Measurements from ENCODE around the gene CDC42EP3.

Gene CDC42EP3

GRCh38 chr2:37636381-37637066 is 34.9 kb downstream of the CDC42EP3 start:
- no peak for DNase-seq

- DNase-seq: peak; percentile 98
Measured at GRCh38 chr2:37635504-37636380, 35.7 kb downstream of the CDC42EP3 start.

GRCh38 chr2:37634914-37635503 is 36.4 kb downstream of the CDC42EP3 start:
- no peak for DNase-seq

- no peak for DNase-seq
Measured at GRCh38 chr2:37633845-37634244, 37.6 kb downstream of the CDC42EP3 start.

GRCh38 chr2:37633234-37633633 is 38.2 kb downstream of the CDC42EP3 start:
- no peak for DNase-seq

GRCh38 chr2:37632310-37632709 is 39.1 kb downstream of the CDC42EP3 start:
- DNase-seq: no peak

- DNase-seq: no peak
Measured at GRCh38 chr2:37631698-37632097, 39.7 kb downstream of the CDC42EP3 start.

- DNase-seq: no peak
Measured at GRCh38 chr2:37631292-37631691, 40.1 kb downstream of the CDC42EP3 start.

GRCh38 chr2:37630776-37631175 is 40.7 kb downstream of the CDC42EP3 start:
- no peak for DNase-seq

- peak in 1 of 2 donors; percentile 21 for DNase-seq
Measured at GRCh38 chr2:37630301-37630700, 41.1 kb downstream of the CDC42EP3 start.

- no peak for DNase-seq
Measured at GRCh38 chr2:37629529-37629928, 41.9 kb downstream of the CDC42EP3 start.

- DNase-seq: peak; percentile 56 to 80
Measured at GRCh38 chr2:37627710-37628109, 43.7 kb downstream of the CDC42EP3 start.

GRCh38 chr2:37625796-37626571 is 45.5 kb downstream of the CDC42EP3 start:
- DNase-seq: peak; percentile 28 to 67

GRCh38 chr2:37625156-37625555 is 46.3 kb downstream of the CDC42EP3 start:
- no peak for DNase-seq

- peak; percentile 70 to 82 for DNase-seq
Measured at GRCh38 chr2:37623971-37624900, 47.2 kb downstream of the CDC42EP3 start.

- DNase-seq: no peak
Measured at GRCh38 chr2:37623406-37623805, 48.0 kb downstream of the CDC42EP3 start.

GRCh38 chr2:37622450-37623100 is 48.9 kb downstream of the CDC42EP3 start:
- DNase-seq: peak; percentile 37 to 54

- no peak for DNase-seq
Measured at GRCh38 chr2:37621199-37621598, 50.2 kb downstream of the CDC42EP3 start.

GRCh38 chr2:37619959-37620300 is 51.5 kb downstream of the CDC42EP3 start:
- peak; percentile 66 to 70 for DNase-seq

GRCh38 chr2:37619230-37619958 is 52.0 kb downstream of the CDC42EP3 start:
- DNase-seq: peak in 1 of 2 donors; percentile 1

Measured in inflammatory macrophage (primary cell).